ENCODE results near the gene PACRG. TPM values are rescaled to one million over a fixed set of nuclear protein-coding genes. Genes with fewer than 3 reads are reported as not detected.

Gene PACRG
- total RNA-seq, 2 donors from 2014 or later, result 2.8 to 21.3 TPM

- Histone ChIP-seq H3K27ac (no peak overlapping the region), H3K9me3 (no peaks in the 10 kb centered on the region), H3K27me3 (no peaks in the 10 kb centered on the region), H3K4me1 (no peaks in the 10 kb centered on the region), H3K4me3 (no peak overlapping the region), H3K36me3 (no peaks in the 10 kb centered on the region)
- DNase-seq (ENCODE audit: low spot score), result no peak
- TF ChIP-seq CTCF (IDR thresholded peaks at IDR 0.05), result no peak
Observed at GRCh38 chr6:162846723-162847122, 118.9 kb downstream of the PACRG start.

GRCh38 chr6:162849269-162849668 is 121.5 kb downstream of the PACRG start:
- no peak for TF ChIP-seq CTCF (IDR thresholded peaks at IDR 0.05)
- no peaks in the 10 kb centered on the region for H3K27me3 ChIP-seq
- H3K27ac ChIP-seq, result no peak overlapping the region
- H3K4me3 ChIP-seq, result no peak overlapping the region
- no peaks in the 10 kb centered on the region for H3K9me3 ChIP-seq
- no peaks in the 10 kb centered on the region for H3K36me3 ChIP-seq
- H3K4me1 ChIP-seq, result no peaks in the 10 kb centered on the region
- no peak for DNase-seq (ENCODE audit: low spot score)

DNA sequence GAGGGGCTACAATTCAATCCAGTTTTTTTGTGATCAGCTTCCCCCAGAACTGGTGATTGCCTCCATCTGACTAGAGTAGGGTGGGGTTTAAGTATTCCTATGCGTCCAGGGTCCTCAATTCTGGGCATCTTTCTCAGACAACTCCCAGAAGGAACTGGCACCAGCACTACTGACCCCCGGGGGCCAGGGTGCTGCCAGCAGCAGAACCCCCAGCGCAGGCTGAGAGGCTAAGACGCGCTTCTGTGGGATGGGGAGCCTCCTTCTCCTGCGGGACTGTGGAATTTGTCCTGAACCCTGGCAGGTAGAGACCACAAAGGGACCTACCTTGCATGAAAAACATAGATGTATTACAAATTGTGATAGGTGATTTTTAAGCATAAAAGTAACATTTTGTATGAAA is 124.4 kb downstream of the PACRG start:
- H3K27me3 ChIP-seq, result no peaks in the 10 kb centered on the region
- no peak overlapping the region for H3K27ac ChIP-seq
- DNase-seq (ENCODE audit: low spot score), result no peak
- H3K9me3 ChIP-seq, result no peaks in the 10 kb centered on the region
- peaks cover 0 to 2% of the 10 kb centered on the region in 2 donors for H3K4me1 ChIP-seq
- no peak overlapping the region for H3K4me3 ChIP-seq
- TF ChIP-seq CTCF (IDR thresholded peaks at IDR 0.05), result no peak
- no peaks in the 10 kb centered on the region for H3K36me3 ChIP-seq

DNA sequence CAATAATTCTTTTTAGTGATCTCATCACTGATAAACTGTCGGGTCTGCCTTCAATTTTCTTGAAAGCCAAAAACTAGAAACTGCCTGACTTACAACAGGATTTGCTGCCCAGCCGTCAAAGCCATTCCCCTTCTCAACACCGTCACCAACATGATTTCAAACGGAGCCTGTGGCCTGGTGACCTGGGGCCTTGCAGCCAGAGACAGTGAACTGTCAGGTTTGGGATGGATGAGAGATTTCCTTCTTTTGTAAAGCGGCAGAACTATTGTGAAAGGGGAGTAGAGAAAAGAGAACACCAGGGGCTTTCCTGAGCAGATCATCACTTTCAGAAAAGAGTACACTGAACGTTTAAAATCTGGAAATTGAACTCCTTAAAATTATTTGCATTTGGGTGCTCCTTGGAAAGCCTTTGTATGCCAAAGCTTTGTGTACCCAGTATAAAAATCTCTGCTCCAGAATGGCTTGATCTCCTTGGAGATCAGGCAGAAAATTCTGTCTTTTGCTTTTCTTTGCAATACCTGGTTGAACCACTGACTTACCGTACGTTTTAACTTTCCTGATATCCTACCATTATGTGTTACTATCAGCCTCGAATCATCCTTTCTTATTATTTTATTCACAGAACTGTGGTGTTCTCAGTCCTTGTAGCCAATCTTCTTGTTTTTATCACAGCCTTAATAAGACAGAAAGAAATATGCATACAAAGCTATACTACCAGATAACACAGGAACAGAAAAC is 125.2 kb downstream of the PACRG start:
- no peak for TF ChIP-seq CTCF (IDR thresholded peaks at IDR 0.05)
- no peak for DNase-seq (ENCODE audit: low spot score)
- no peak overlapping the region for H3K4me3 ChIP-seq
- H3K27ac ChIP-seq, result no peak overlapping the region
- no peaks in the 10 kb centered on the region for H3K9me3 ChIP-seq
- H3K4me1 ChIP-seq, result peaks cover 0 to 4% of the 10 kb centered on the region in 2 donors
- H3K27me3 ChIP-seq, result no peaks in the 10 kb centered on the region
- no peaks in the 10 kb centered on the region for H3K36me3 ChIP-seq

GRCh38 chr6:162854228-162854627 is 126.5 kb downstream of the PACRG start:
- Histone ChIP-seq H3K4me3 (no peak overlapping the region), H3K27ac (no peak overlapping the region), H3K27me3 (no peaks in the 10 kb centered on the region), H3K4me1 (peaks cover 0 to 4% of the 10 kb centered on the region in 2 donors), H3K9me3 (no peaks in the 10 kb centered on the region), H3K36me3 (no peaks in the 10 kb centered on the region)
- no peak for DNase-seq (ENCODE audit: low spot score)
- TF ChIP-seq CTCF (IDR thresholded peaks at IDR 0.05), result no peak

DNA sequence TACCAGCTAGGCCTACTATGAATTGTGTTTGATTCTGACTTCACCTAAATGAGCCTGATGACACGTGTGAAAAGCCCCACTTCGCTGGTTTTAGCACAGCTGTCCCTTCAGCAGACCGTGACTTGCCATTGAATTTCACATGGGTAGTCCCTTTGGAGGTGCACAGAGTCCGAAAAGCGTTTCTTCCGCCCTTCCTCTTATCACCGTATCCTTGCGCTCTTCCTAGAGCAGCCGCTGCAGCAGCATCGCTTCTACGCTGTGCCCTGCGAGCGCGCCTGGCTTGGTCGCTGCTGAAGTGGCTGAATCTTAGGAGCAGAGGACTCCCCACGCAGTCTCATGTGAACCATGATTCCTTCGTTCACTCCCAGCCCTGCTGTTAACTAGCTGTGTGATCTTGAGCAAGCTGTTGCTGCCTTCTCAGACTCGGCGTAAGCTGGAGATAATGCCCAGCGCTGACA is 127.0 kb downstream of the PACRG start:
- H3K4me3 ChIP-seq, result no peak overlapping the region
- H3K4me1 ChIP-seq, result peaks cover 0 to 4% of the 10 kb centered on the region in 2 donors
- no peaks in the 10 kb centered on the region for H3K27me3 ChIP-seq
- TF ChIP-seq CTCF (IDR thresholded peaks at IDR 0.05), result no peak
- no peaks in the 10 kb centered on the region for H3K36me3 ChIP-seq
- H3K9me3 ChIP-seq, result no peaks in the 10 kb centered on the region
- H3K27ac ChIP-seq, result no peak overlapping the region
- DNase-seq (ENCODE audit: low spot score), result no peak

Data from right atrium auricular region (tissue), 2 donors.